Measurements from ENCODE around the gene KRTAP12-1.

GRCh38 chr21:44695184-44695583, 13.2 kb upstream of the KRTAP12-1 start:
- TF ChIP-seq SIN3A (IDR thresholded peaks at IDR 0.05; ENCODE audit: borderline replicate concordance, insufficient read depth, low read length) (no peak), POLR2AphosphoS5 (IDR thresholded peaks at IDR 0.05; ENCODE audit: low read depth, low read length) (no peak), TAF1 (IDR thresholded peaks at IDR 0.05; ENCODE audit: borderline replicate concordance, insufficient read depth, low read length) (no peak)
- TF ChIP-seq, protein P1, sequence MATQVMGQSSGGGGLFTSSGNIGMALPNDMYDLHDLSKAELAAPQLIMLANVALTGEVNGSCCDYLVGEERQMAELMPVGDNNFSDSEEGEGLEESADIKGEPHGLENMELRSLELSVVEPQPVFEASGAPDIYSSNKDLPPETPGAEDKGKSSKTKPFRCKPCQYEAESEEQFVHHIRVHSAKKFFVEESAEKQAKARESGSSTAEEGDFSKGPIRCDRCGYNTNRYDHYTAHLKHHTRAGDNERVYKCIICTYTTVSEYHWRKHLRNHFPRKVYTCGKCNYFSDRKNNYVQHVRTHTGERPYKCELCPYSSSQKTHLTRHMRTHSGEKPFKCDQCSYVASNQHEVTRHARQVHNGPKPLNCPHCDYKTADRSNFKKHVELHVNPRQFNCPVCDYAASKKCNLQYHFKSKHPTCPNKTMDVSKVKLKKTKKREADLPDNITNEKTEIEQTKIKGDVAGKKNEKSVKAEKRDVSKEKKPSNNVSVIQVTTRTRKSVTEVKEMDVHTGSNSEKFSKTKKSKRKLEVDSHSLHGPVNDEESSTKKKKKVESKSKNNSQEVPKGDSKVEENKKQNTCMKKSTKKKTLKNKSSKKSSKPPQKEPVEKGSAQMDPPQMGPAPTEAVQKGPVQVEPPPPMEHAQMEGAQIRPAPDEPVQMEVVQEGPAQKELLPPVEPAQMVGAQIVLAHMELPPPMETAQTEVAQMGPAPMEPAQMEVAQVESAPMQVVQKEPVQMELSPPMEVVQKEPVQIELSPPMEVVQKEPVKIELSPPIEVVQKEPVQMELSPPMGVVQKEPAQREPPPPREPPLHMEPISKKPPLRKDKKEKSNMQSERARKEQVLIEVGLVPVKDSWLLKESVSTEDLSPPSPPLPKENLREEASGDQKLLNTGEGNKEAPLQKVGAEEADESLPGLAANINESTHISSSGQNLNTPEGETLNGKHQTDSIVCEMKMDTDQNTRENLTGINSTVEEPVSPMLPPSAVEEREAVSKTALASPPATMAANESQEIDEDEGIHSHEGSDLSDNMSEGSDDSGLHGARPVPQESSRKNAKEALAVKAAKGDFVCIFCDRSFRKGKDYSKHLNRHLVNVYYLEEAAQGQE (IDR thresholded peaks at IDR 0.05; ENCODE audit: insufficient read depth in 1 of 2, low read depth in 2 of 2, low read length in 2 of 2), result no peak

All from PFSK-1 (cell line).